IMR-90 (cell line): ENCODE measurements around the gene MPC1. TPM values are rescaled to one million over a fixed set of nuclear protein-coding genes. Genes with fewer than 3 reads are reported as not detected.

Experiments
- ATAC-seq: fragments of 200-7000 bp; cut with Tn5 transposase; 2 replicates; pipeline ENCODE4 v1.9.1; 2020; ENCODE audit warnings: low read depth, mild to moderate bottlenecking, moderate library complexity
- BruUV-seq: library from RNA; stranded (reverse); fragments of 400-500 nt; replicated peaks from 2 replicates; lab custom pipeline; 2021; lab: Mats Ljungman, UMichigan
- CTCF ChIA-PET: fragments of 300-600 bp; formaldehyde crosslinking; extraction: SDS; loops from one replicate; lab custom pipeline; 2021; ENCODE audit warnings: antibody characterized with exemption; lab: Yijun Ruan, JAX
- POLR2A ChIA-PET: fragments of 300-600 bp; sonication (Branson Sonifier 250); formaldehyde crosslinking; loops from one replicate; lab custom pipeline; 2022; ENCODE audit warnings: antibody characterized with exemption; ENCODE audit not compliant: unreplicated experiment; lab: Charles Lee
- DNase-seq: peaks from one replicate; pipeline ENCODE4 v3.0.0; 2013
- H2AFZ ChIP-seq: replicated peaks from 2 replicates; pipeline ENCODE3; 2013; ENCODE audit warnings: low read length, mild to moderate bottlenecking; ENCODE audit not compliant: poor library complexity
- H2AK5ac ChIP-seq: 2 replicates; pipeline ENCODE4 v1.6.1; 2013; ENCODE audit warnings: low read depth, low read length, inconsistent platforms
- H2AK9ac ChIP-seq: replicated peaks from 2 replicates; pipeline ENCODE3; 2013; ENCODE audit warnings: mild to moderate bottlenecking, low read depth, low read length, moderate library complexity; ENCODE audit not compliant: poor library complexity
- H2BK120ac ChIP-seq: 2 replicates; pipeline ENCODE4 v1.6.1; 2013; ENCODE audit warnings: low read depth, low read length, inconsistent platforms
- H2BK15ac ChIP-seq: 3 replicates; pipeline ENCODE4 v1.6.1; 2013; ENCODE audit warnings: low read depth, low read length, inconsistent platforms
- H2BK20ac ChIP-seq: 2 replicates; pipeline ENCODE4 v1.6.1; 2013; ENCODE audit warnings: low read depth, mild to moderate bottlenecking, inconsistent platforms, low read length, moderate library complexity
- H2BK5ac ChIP-seq: 2 replicates; pipeline ENCODE4 v1.6.1; 2013; ENCODE audit warnings: mild to moderate bottlenecking, low read depth, low read length, inconsistent platforms; ENCODE audit not compliant: poor library complexity, severe bottlenecking
- H3K14ac ChIP-seq: replicated peaks from 2 replicates; pipeline ENCODE4 v1.6.1; 2013; ENCODE audit warnings: low read depth, low read length, inconsistent platforms
- H3K18ac ChIP-seq: 2 replicates; pipeline ENCODE4 v1.6.1; 2013; ENCODE audit warnings: low read depth, low read length, control low read depth
- H3K23ac ChIP-seq: 2 replicates; pipeline ENCODE4 v1.6.1; 2013; ENCODE audit warnings: low read depth, low read length, inconsistent platforms
- H3K27ac ChIP-seq: 2 replicates; pipeline ENCODE4 v1.5.1; 2013; ENCODE audit warnings: mild to moderate bottlenecking, control low read depth, low read length; ENCODE audit not compliant: insufficient read depth
- H3K27me3 ChIP-seq: 2 replicates; pipeline ENCODE4 v1.6.1; 2013; ENCODE audit warnings: low read length; ENCODE audit not compliant: control insufficient read depth, insufficient read depth
- H3K36me3 ChIP-seq: 2 replicates; pipeline ENCODE4 v1.6.1; 2013; ENCODE audit warnings: low read length, mixed read lengths; ENCODE audit not compliant: control insufficient read depth, insufficient read depth
- H3K4ac ChIP-seq: 2 replicates; pipeline ENCODE4 v1.6.1; 2013; ENCODE audit warnings: low read depth, low read length, inconsistent platforms
- H3K4me1 ChIP-seq: 2 replicates; pipeline ENCODE4 v1.6.1; 2013; ENCODE audit warnings: low read length, mixed read lengths; ENCODE audit not compliant: control insufficient read depth, insufficient read depth
- H3K4me2 ChIP-seq: 2 replicates; pipeline ENCODE4 v1.6.1; 2013; ENCODE audit warnings: low read depth, mild to moderate bottlenecking, control low read depth, low read length, moderate library complexity
- H3K4me3 ChIP-seq: 2 replicates; pipeline ENCODE4 v1.5.1; 2013; ENCODE audit warnings: low read depth, mild to moderate bottlenecking, control low read depth, low read length, moderate library complexity; ENCODE audit not compliant: insufficient read depth
- H3K56ac ChIP-seq: 2 replicates; pipeline ENCODE4 v1.6.1; 2013; ENCODE audit warnings: low read length, inconsistent platforms; ENCODE audit not compliant: insufficient read depth; ENCODE audit errors: extremely low read depth
- H3K79me1 ChIP-seq, 2 experiments: 2 replicates each; pipeline ENCODE4 v1.6.1; 2013; ENCODE audit warnings: low read length in 2 of 2, inconsistent platforms in 1 of 2, low read depth in 1 of 2
- H3K9ac ChIP-seq: 2 replicates; pipeline ENCODE4 v1.6.1; 2013; ENCODE audit warnings: low read depth, low read length, control low read depth
- H3K9me1 ChIP-seq: 2 replicates; pipeline ENCODE4 v1.6.1; 2013; ENCODE audit warnings: low read length, inconsistent platforms; ENCODE audit not compliant: insufficient read depth
- H3K9me3 ChIP-seq: 2 replicates; pipeline ENCODE4 v1.6.1; 2013; ENCODE audit warnings: low read length; ENCODE audit not compliant: control insufficient read depth, insufficient read depth
- H4K20me1 ChIP-seq: 2 replicates; pipeline ENCODE4 v1.6.1; 2013; ENCODE audit warnings: low read length, inconsistent platforms; ENCODE audit not compliant: insufficient read depth
- H4K5ac ChIP-seq: 2 replicates; pipeline ENCODE4 v1.6.1; 2013; ENCODE audit warnings: mild to moderate bottlenecking, low read depth, low read length, control low read depth
- H4K8ac ChIP-seq, 2 experiments: 2 replicates each; pipeline ENCODE4 v1.6.1; 2013; ENCODE audit warnings: low read depth in 2 of 2, low read length in 2 of 2, control low read depth in 1 of 2, inconsistent platforms in 1 of 2
- H4K91ac ChIP-seq: 2 replicates; pipeline ENCODE4 v1.6.1; 2013; ENCODE audit warnings: low read depth, low read length, inconsistent platforms; ENCODE audit not compliant: insufficient read depth
- BHLHE40 ChIP-seq: fragments of 150-350 bp; IDR thresholded peaks from 2 replicates; pipeline ENCODE4 v1.6.1; 2016; ENCODE audit warnings: mild to moderate bottlenecking, low read depth, low read length
- POLR2A ChIP-seq: IDR thresholded peaks from 2 replicates; pipeline ENCODE4 v1.6.1; 2012; ENCODE audit warnings: mild to moderate bottlenecking, low read depth, low read length
- RCOR1 ChIP-seq: IDR thresholded peaks from 2 replicates; pipeline ENCODE4 v1.6.1; 2012; ENCODE audit warnings: mild to moderate bottlenecking, low read length, improper control_type of control experiment; ENCODE audit not compliant: insufficient replicate concordance
- dilution Hi-C: fragments of 300-500 bp; cut with HindIII; formaldehyde crosslinking; loops from one replicate; pipeline ENCODE4 v1.14.3; 2018; ENCODE audit warnings: low sequenced_read_pairs; ENCODE audit not compliant: unreplicated experiment
- in situ Hi-C: fragments of 300-500 bp; cut with MboI; formaldehyde crosslinking; loops from 3 replicates; pipeline ENCODE4 v1.14.3; 2019; ENCODE audit warnings: low sequenced_read_pairs, inconsistent platforms, mixed read lengths
- intact Hi-C: fragments of 100-400 bp; cut with micrococcal nuclease; formaldehyde crosslinking; loops from 2 replicates; pipeline ENCODE4 v1.10.0; 2022
- polyA plus RNA-seq, 3 experiments: library from polyadenylated mRNA; depleted of rRNA; stranded (reverse); fragments of >200 nt; gene quantifications; 2 replicates each; pipeline ENCODE4 v1.2.3, GENCODE V29; 2012; ENCODE audit warnings: low replicate concordance in 1 of 3
- total RNA-seq: library from RNA; depleted of rRNA; stranded (reverse); fragments of >200 nt; gene quantifications from 2 replicates; pipeline ENCODE4 v1.2.3, GENCODE V29; 2012

The MPC1 gene
- total and polyA plus RNA-seq, 2 of the 4 experiments (the other 2 are of a cell fraction): 10.9 to 12.0 TPM

DNA sequence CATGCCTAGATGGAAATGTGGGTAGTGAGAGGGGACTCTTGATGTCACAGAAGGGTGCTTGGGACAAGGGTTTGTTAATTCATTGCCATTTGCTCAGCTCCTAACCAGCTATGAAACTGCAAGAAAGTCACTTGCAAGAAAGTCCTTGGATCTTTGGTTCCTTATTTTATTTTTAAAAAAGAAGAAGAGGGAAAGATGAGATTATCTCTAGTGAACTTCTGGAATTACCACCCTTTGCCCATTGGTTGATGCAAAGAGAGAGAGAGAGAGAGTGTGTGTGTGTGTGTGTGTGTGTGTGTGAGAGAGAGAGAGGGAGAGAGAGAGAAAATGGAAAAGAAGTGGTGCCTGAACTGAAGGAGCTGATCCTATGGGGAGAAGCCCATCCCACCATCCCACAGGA lies 35.8 kb downstream of the MPC1 start:
- no peak overlapping the region for H2BK15ac ChIP-seq
- H3K9me3 ChIP-seq: no peaks in the 10 kb centered on the region; the same call in 1 of the 2 replicates
- ATAC-seq (no peak), DNase-seq (no peak)
- H2AK9ac ChIP-seq: no peak overlapping the region
- no peak overlapping the region for H2AK5ac ChIP-seq
- H3K4me2 ChIP-seq: no peak overlapping the region
- H4K91ac ChIP-seq: no peak overlapping the region
- BruUV-seq: no TSS peak
- POLR2A ChIA-PET: no interaction called here
- no peaks in the 10 kb centered on the region for H3K4me1 ChIP-seq
- CTCF ChIA-PET: no interaction called here
- no peak overlapping the region for H2BK120ac ChIP-seq
- in situ Hi-C loops (no loop called here), dilution Hi-C loops (no loop called here), intact Hi-C loops (no loop called here)
- no peak overlapping the region for H3K9ac ChIP-seq
- no peaks in the 10 kb centered on the region for H4K20me1 ChIP-seq
- no peak overlapping the region for H3K27ac ChIP-seq
- H3K56ac ChIP-seq: no peak overlapping the region
- H2AFZ ChIP-seq: no peak overlapping the region
- H4K8ac ChIP-seq: no peak overlapping the region
- no peaks in the 10 kb centered on the region for H3K36me3 ChIP-seq
- H3K18ac ChIP-seq: no peak overlapping the region
- H3K27me3 ChIP-seq: peaks cover under 1% of the 10 kb centered on the region
- H3K4ac ChIP-seq: no peak overlapping the region
- H3K23ac ChIP-seq: no peak overlapping the region
- H3K79me1 ChIP-seq: peaks cover 0 to 9% of the 10 kb centered on the region in 2 experiments; a peak in 1 of 4 replicates
- H2BK20ac ChIP-seq: no peak overlapping the region
- H3K4me3 ChIP-seq: no peak overlapping the region
- no peaks in the 10 kb centered on the region for H3K9me1 ChIP-seq
- H2BK5ac ChIP-seq: no peak overlapping the region
- no peak overlapping the region for H3K14ac ChIP-seq
- TF ChIP-seq RCOR1 (no peak), POLR2A (no peak), BHLHE40 (no peak)
- H4K5ac ChIP-seq: no peak overlapping the region
